Spleen (tissue), 11 donors: ENCODE results near the gene RNF224. TPM values are rescaled to one million over a fixed set of nuclear protein-coding genes. Genes with fewer than 3 reads are reported as not detected.

Experiments
- DNase-seq: peaks from one replicate; pipeline ENCODE4 v3.0.0-alpha.2; 2020
- H3K27ac ChIP-seq, 8 donors: fragments of 200-600 bp; sonication (generic) in 7 of 8; 1 replicate in 4 of 8; 2 replicates in 4 of 8; pipeline versions ENCODE4 v1.5.0 to v1.8.0; 2016 to 2021; ENCODE audit warnings: inconsistent platforms in 4 of 8, mild to moderate bottlenecking in 4 of 8, moderate library complexity in 1 of 8
- H3K27me3 ChIP-seq, 7 donors: fragments of 200-600 bp; sonication (generic) in 6 of 7; replicated peaks in 1 of 7; 1 replicate in 4 of 7; 2 replicates in 3 of 7; pipeline versions ENCODE4 v1.5.0 to v1.8.0; 2016 to 2021; ENCODE audit warnings: inconsistent platforms in 3 of 7, mild to moderate bottlenecking in 1 of 7
- H3K36me3 ChIP-seq, 6 donors: fragments of 200-600 bp; sonication (generic) in 5 of 6; 1 replicate in 4 of 6; 2 replicates in 2 of 6; pipeline versions ENCODE4 v1.5.0 to v1.8.0; 2016 to 2021; ENCODE audit warnings: inconsistent platforms in 2 of 6
- H3K4me1 ChIP-seq, 6 donors: fragments of 200-600 bp; sonication (generic) in 5 of 6; 1 replicate in 3 of 6; 2 replicates in 3 of 6; pipeline versions ENCODE4 v1.5.0 to v1.8.0; 2016 to 2021; ENCODE audit warnings: inconsistent platforms in 3 of 6
- H3K4me3 ChIP-seq, 8 donors: fragments of 200-600 bp; sonication (generic) in 7 of 8; 1 replicate in 4 of 8; 2 replicates in 4 of 8; pipeline versions ENCODE4 v1.5.0 to v1.8.0; 2016 to 2021; ENCODE audit warnings: inconsistent platforms in 4 of 8, mild to moderate bottlenecking in 4 of 8, moderate library complexity in 2 of 8
- H3K9me3 ChIP-seq, 8 donors: fragments of 200-600 bp; sonication (generic) in 7 of 8; 1 replicate in 4 of 8; 2 replicates in 4 of 8; pipeline versions ENCODE4 v1.5.0 to v1.8.0; 2016 to 2021; ENCODE audit warnings: inconsistent platforms in 4 of 8
- POLR2A ChIP-seq, 3 donors: fragments of 450-650 bp; IDR thresholded peaks; one replicate each; pipeline ENCODE4 v1.5.1; 2017; ENCODE audit warnings: antibody characterized with exemption in 3 of 3, mild to moderate bottlenecking in 1 of 3
- POLR2AphosphoS5 ChIP-seq, 3 donors: sonication (generic); formaldehyde crosslinking; IDR thresholded peaks; one replicate each; pipeline ENCODE4 v1.5.1; 2017; ENCODE audit warnings: antibody characterized with exemption in 3 of 3
- WGBS, 5 donors: extraction: QIAGEN DNeasy Blood & Tissue Kit in 3 of 5; methylation state at CpG; one replicate each; pipeline versions ENCODE4 v1.1.5 to v1.1.7; 2013 to 2018; 5-methylcytosine and 5-hydroxymethylcytosine counted together
- intact Hi-C: fragments of 100-400 bp; cut with DNase I; formaldehyde crosslinking; loops from one replicate; pipeline ENCODE4 v1.15.0; 2023; ENCODE audit warnings: low total_unique reads
- polyA plus RNA-seq, 3 donors: library from polyadenylated mRNA; stranded (reverse); fragments of 200-250 nt; gene quantifications; one replicate each; pipeline ENCODE4 v1.2.1, GENCODE V29; 2013
- total RNA-seq, 7 donors: library from RNA; depleted of rRNA in 3 of 7; stranded (reverse); fragments of >200 nt in 3 of 7; fragmentation: NEBNext Ultra II Directional in 4 of 7; extraction: Animal tissue kit (Norgen Biotek cat#: 25700) in 4 of 7; gene quantifications; one replicate each; pipeline versions ENCODE4 v1.1.0 to v1.2.1, GENCODE V29; 2016 to 2021
- TF ChIP-seq, protein P1 (sequence below), 11 experiments: fragments of 200-600 bp in 7 of 11; fragments of 450-650 bp in 4 of 11; sonication (generic) in 4 of 11; IDR thresholded peaks in 8 of 11; conservative IDR thresholded peaks in 3 of 11; 1 replicate in 7 of 11; 2 replicates in 4 of 11; pipeline versions ENCODE4 v1.4.0 to v1.8.0; 2016 to 2021; ENCODE audit warnings: antibody characterized with exemption in 11 of 11, inconsistent platforms in 4 of 11, mild to moderate bottlenecking in 1 of 11
- donor health status: healthy with polysubstance abuse.
- donor health status: DM: no; HTN: no; CAD: no; lungs with moderate emphysema.
- donor health status: DM: no; HTN: no; CAD: no.
- donor health status: Bipolar disorder and iron deficiency.
- donor health status: healthy.
- donor health status: DM: no; HTN: no; CAD: no.
- donor health status: DM: yes; HTN: yes; CAD: no.

RNF224 gene
- total and polyA plus RNA-seq, 10 donors, result not detected

DNA sequence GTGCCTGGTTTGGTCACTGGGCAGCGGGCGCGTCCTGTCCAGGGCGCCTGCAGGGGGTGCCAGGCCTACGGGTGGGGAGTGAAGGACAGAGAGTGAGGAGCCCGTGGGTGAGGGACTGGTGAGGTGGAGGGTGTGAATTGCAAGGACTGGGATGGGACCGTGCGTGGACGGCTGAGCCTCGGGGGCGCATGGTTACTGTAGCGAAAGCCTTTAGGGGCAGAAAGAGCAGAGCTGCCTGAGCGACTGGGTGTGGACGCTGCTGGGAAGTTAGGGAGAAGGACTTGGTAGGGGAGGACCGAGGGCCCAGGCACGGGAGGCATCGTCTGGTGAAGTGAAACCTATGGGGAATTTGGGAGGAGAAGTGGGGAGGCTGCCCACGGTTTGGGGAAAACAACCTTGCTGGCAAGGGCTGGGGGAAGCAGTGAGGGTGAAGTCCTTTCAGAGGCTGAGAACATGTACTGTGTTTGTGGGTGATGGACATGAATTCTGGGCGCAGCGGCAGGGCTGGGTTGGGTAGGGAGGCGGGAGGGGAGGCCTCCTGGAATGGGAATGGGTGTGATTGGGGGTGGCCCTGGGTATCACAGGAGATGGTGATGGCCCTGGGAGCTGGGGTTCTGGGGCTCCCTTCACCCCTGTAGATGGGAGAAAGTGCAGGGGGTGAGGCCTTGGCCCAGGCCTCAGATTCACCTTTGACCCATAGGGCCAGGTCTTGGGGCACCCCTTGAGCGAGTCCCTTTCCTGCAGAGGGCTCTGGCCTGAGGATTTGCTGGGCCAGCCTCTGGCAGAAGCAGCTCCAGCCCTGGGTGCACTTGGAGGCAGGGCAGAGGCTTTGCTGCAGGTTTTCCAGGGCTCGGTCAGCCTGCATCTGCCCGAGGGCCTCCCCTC, 48.5 kb downstream of the RNF224 start:
- DNase-seq, result peak; percentile 75

DNA sequence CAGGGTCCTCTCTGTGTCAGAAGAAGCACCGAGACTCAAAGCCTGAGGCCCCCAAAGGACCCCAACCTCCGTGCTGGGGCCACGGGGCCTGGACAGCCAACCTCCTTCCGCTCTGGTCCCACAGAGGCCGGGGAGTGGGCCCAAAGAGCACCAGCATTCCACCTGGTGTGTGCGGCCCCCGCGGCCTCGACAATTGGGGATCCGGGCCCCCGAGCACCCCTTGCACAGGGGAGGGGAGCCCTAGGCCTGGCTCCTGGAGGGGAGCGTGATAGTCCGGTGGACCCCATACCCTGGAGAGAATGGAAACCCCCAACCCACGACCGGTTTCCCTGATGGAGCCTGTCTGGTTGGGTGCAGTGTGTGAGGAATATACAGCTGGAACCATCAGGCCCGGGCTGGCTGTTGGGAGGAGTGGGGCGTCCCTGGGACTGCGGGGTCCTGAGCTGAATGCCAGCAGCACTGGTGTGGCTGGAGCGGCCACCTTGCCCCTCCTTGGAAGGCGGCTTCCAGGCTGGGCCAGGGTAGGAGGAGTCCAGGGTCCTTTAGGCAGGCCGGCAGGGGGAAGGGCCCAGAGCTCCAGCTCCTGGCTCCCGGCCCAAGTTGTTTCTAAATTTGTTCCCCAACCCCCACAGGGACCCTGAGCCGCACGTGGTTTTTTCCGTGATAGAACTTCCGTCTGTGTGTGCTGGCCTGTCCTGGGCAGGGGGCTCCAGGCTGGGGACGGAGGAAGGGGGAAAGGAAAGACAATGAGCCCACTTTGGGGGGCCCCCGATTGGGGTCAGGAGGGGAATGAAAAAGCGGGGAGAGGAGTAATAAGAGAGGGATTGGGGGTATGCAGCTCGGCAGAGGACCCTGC, 49.4 kb downstream of the RNF224 start:
- 40 to 48% (median 43%) methylated on average over 24 to 30 of the region's 30 CpGs for WGBS, 5 donors
- TF ChIP-seq, protein P1, sequence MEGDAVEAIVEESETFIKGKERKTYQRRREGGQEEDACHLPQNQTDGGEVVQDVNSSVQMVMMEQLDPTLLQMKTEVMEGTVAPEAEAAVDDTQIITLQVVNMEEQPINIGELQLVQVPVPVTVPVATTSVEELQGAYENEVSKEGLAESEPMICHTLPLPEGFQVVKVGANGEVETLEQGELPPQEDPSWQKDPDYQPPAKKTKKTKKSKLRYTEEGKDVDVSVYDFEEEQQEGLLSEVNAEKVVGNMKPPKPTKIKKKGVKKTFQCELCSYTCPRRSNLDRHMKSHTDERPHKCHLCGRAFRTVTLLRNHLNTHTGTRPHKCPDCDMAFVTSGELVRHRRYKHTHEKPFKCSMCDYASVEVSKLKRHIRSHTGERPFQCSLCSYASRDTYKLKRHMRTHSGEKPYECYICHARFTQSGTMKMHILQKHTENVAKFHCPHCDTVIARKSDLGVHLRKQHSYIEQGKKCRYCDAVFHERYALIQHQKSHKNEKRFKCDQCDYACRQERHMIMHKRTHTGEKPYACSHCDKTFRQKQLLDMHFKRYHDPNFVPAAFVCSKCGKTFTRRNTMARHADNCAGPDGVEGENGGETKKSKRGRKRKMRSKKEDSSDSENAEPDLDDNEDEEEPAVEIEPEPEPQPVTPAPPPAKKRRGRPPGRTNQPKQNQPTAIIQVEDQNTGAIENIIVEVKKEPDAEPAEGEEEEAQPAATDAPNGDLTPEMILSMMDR (IDR thresholded peaks at IDR 0.05 in 8 of 11, conservative IDR thresholded peaks at IDR 0.05 in 3 of 11), result no peak
- peak in 1 of 3 donors; percentile 12 for TF ChIP-seq POLR2AphosphoS5 (IDR thresholded peaks at IDR 0.05)
- Histone ChIP-seq H3K27ac (peak overlapping the region; percentile 84 to 95 (median 92)), H3K27me3 (no peaks in the 10 kb centered on the region), H3K36me3 (peaks cover 0 to 56% (median 35%) of the 10 kb centered on the region in 6 donors), H3K4me1 (peaks cover 8 to 93% (median 66%) of the 10 kb centered on the region in 6 donors), H3K9me3 (no peaks in the 10 kb centered on the region), H3K4me3 (peak overlapping the region; percentile 54 to 91 (median 66))
- DNase-seq, result peak; percentile 83
- intact Hi-C loops, result no loop called here

More for the DNA sequence above, 48.5 kb downstream of the RNF224 start:
- peak overlapping the region in 7 of 8 donors; percentile 84 to 95 (median 93) for H3K27ac ChIP-seq
- WGBS, 5 donors, result 75 to 82% (median 78%) methylated on average over 22 to 24 of the region's 24 CpGs
- peaks cover 0 to 54% (median 38%) of the 10 kb centered on the region in 6 donors for H3K36me3 ChIP-seq
- intact Hi-C loops, result no loop called here
- no peaks in the 10 kb centered on the region for H3K27me3 ChIP-seq
- TF ChIP-seq, protein P1 (IDR thresholded peaks at IDR 0.05 in 8 of 11, conservative IDR thresholded peaks at IDR 0.05 in 3 of 11), result no peak
- TF ChIP-seq POLR2A (IDR thresholded peaks at IDR 0.05) (no peak), POLR2AphosphoS5 (IDR thresholded peaks at IDR 0.05) (peak; percentile 5 to 46 (median 6))
- no peak overlapping the region for H3K4me3 ChIP-seq
- no peaks in the 10 kb centered on the region for H3K9me3 ChIP-seq
- peaks cover 8 to 93% (median 63%) of the 10 kb centered on the region in 6 donors for H3K4me1 ChIP-seq

DNA sequence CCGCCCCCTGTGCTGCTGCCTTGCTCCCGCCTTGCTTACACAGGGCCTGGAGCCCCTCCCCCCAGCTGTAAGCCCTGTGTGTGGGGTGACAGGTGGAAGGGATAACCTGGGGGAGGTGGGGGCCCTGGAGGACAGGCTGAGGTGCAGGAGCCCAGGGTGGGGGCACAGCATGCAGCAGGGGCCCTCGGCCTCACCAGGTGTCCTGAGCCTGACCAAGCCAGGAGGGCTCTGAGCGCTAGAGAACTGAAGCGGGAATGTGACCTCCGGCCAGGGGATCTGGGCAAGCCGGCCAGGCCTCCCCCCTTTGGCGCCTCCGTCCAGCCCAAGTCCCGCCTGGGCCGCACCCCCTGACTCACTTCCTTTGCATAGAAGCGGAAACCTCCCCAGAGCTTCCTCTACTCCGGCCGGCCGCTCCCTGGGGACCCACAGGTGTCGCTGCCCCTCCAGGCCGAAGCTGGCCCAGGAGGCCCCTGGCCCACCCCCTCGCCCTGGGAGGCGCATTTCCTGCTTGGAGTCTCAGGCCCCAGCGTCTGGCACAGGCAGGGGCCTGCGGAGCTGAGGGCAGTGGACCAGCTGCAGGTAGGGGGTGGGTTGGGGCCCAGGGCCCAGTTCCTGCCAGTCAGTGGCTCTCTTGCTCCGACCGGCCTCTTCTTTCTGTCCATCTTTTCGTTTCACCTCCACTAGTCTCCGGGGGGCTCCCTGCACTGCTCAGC, 50.2 kb downstream of the RNF224 start, which contains the start of gene TOR4A:
TOR4A (plus strand) TSS at position 398 of the 713 bp plus-strand sequence. CDS start 964 bp downstream, outside the sequence.
- 0 to 4% (median 3%) methylated on average over 14 to 25 of the region's 25 CpGs for WGBS, 5 donors
- peak in 1 of 3 donors; percentile 31 for TF ChIP-seq POLR2A (IDR thresholded peaks at IDR 0.05)
- TF ChIP-seq, protein P1 (IDR thresholded peaks at IDR 0.05 in 8 of 11, conservative IDR thresholded peaks at IDR 0.05 in 3 of 11), result peak in 8 of 11 experiments; percentile 19 to 57 (median 37)
- peak; percentile 86 to 91 (median 88) for TF ChIP-seq POLR2AphosphoS5 (IDR thresholded peaks at IDR 0.05)
- peak; percentile 96 for DNase-seq
- H3K4me3 ChIP-seq, result peak within 1 kb of the TSS; percentile 54 to 91 (median 66)
- H3K27me3 ChIP-seq, result no peaks in the 10 kb centered on the region
- H3K27ac ChIP-seq, result peak within 1 kb of the TSS; percentile 84 to 95 (median 92)
- peaks cover 0 to 56% (median 29%) of the 10 kb centered on the region in 6 donors for H3K36me3 ChIP-seq
- H3K4me1 ChIP-seq, result peaks cover 8 to 94% (median 73%) of the 10 kb centered on the region in 6 donors
- no peaks in the 10 kb centered on the region for H3K9me3 ChIP-seq
- intact Hi-C loops, result no loop called here
